Measurements from ENCODE around the gene DNAAF8. TPM values are rescaled to one million over a fixed set of nuclear protein-coding genes. Genes with fewer than 3 reads are reported as not detected.
A peak's percentile ranks its signal among the peaks of the same experiment; 100 is the strongest.

The DNAAF8 gene
- total and polyA plus RNA-seq, 2 of the 4 experiments (the other 2 are of a cell fraction): 0.54 to 1.7 TPM

- H2BK120ac ChIP-seq (ENCODE audit: low read depth, low read length): no peak overlapping the region
- no peak overlapping the region for H3K27ac ChIP-seq (ENCODE audit: insufficient read depth, low read length)
- H3K27me3 ChIP-seq (ENCODE audit: control insufficient read depth, insufficient read depth, low read length): no peaks in the 10 kb centered on the region
- no peak overlapping the region for H3K9ac ChIP-seq (ENCODE audit: low read depth, low read length)
- peaks cover 3% of the 10 kb centered on the region; the same call in 1 of the 2 replicates for H4K20me1 ChIP-seq (ENCODE audit: insufficient read depth, low read length)
- ATAC-seq (ENCODE audit: low read depth): no peak
- ChIA-PET POLR2A (ENCODE audit: unreplicated experiment) (no interaction called here), CTCF (no interaction called here)
- no peak overlapping the region for H3K4ac ChIP-seq (ENCODE audit: low read depth, low read length)
- H3K9me1 ChIP-seq (ENCODE audit: insufficient read depth, low read length): peaks cover 4% of the 10 kb centered on the region; the same call in 1 of the 2 replicates
- no peaks in the 10 kb centered on the region for H3K9me3 ChIP-seq (ENCODE audit: control insufficient read depth, insufficient read depth, low read length)
- no peaks in the 10 kb centered on the region for H3K4me1 ChIP-seq (ENCODE audit: control insufficient read depth, insufficient read depth, low read length)
- no peak overlapping the region for H3K56ac ChIP-seq (ENCODE audit: extremely low read depth, insufficient read depth, low read length)
- no peak overlapping the region; the same call in 1 of the 2 replicates for H3K23ac ChIP-seq (ENCODE audit: low read depth, low read length)
- no peak overlapping the region for H3K4me2 ChIP-seq (ENCODE audit: low read depth, low read length)
- dilution Hi-C loops (cut with HindIII; ENCODE audit: low sequenced_read_pairs, unreplicated experiment): no loop called here
- BruUV-seq (replicated peaks): no TSS peak
- peaks cover 19 to 54% of the 10 kb centered on the region in 2 experiments for H3K79me1 ChIP-seq (ENCODE audit: low read depth in 1 of 2, low read length in 2 of 2)
- DNase-seq: no peak
- no peak overlapping the region for H2AFZ ChIP-seq (replicated peaks; ENCODE audit: low read length, poor library complexity)
- H3K36me3 ChIP-seq (ENCODE audit: control insufficient read depth, insufficient read depth, low read length): peaks cover 38% of the 10 kb centered on the region
- H2BK20ac ChIP-seq (ENCODE audit: low read depth, low read length): no peak overlapping the region
- no peak overlapping the region for H4K5ac ChIP-seq (ENCODE audit: low read depth, low read length)
- H3K4me3 ChIP-seq (ENCODE audit: insufficient read depth, low read depth, low read length): no peak overlapping the region
- no peak overlapping the region for H4K8ac ChIP-seq (ENCODE audit: low read depth in 2 of 2, low read length in 2 of 2)
- no peak overlapping the region for H2AK5ac ChIP-seq (ENCODE audit: low read depth, low read length)
- no peak overlapping the region for H3K14ac ChIP-seq (replicated peaks; ENCODE audit: low read depth, low read length)
- intact Hi-C loops (cut with micrococcal nuclease): no loop called here
- no peak overlapping the region for H2BK5ac ChIP-seq (ENCODE audit: low read depth, low read length, poor library complexity, severe bottlenecking)
- in situ Hi-C loops (cut with MboI; ENCODE audit: low sequenced_read_pairs): no loop called here
- TF ChIP-seq SMC3 (IDR thresholded peaks at IDR 0.05; ENCODE audit: low read depth, low read length): no peak
- TF ChIP-seq RCOR1 (IDR thresholded peaks at IDR 0.05; ENCODE audit: insufficient replicate concordance, low read length): no peak
- no peak for TF ChIP-seq CEBPB (IDR thresholded peaks at IDR 0.05; ENCODE audit: low read depth, low read length)
- no peak for TF ChIP-seq USF2 (IDR thresholded peaks at IDR 0.05; ENCODE audit: low read depth, low read length)
- TF ChIP-seq MAZ (IDR thresholded peaks at IDR 0.05; ENCODE audit: borderline replicate concordance, low read depth, low read length): no peak
- TF ChIP-seq, protein P1, sequence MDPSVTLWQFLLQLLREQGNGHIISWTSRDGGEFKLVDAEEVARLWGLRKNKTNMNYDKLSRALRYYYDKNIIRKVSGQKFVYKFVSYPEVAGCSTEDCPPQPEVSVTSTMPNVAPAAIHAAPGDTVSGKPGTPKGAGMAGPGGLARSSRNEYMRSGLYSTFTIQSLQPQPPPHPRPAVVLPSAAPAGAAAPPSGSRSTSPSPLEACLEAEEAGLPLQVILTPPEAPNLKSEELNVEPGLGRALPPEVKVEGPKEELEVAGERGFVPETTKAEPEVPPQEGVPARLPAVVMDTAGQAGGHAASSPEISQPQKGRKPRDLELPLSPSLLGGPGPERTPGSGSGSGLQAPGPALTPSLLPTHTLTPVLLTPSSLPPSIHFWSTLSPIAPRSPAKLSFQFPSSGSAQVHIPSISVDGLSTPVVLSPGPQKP (IDR thresholded peaks at IDR 0.05; ENCODE audit: borderline replicate concordance, low read depth, low read length): no peak
- TF ChIP-seq NFE2L2 (IDR thresholded peaks at IDR 0.05; ENCODE audit: low read depth, low read length): no peak
- TF ChIP-seq CHD1 (IDR thresholded peaks at IDR 0.05; ENCODE audit: low read depth, low read length): no peak
- no peak for TF ChIP-seq FOS (IDR thresholded peaks at IDR 0.05; ENCODE audit: low read depth, low read length)
- TF ChIP-seq POLR2A (IDR thresholded peaks at IDR 0.05; ENCODE audit: low read depth, low read length): no peak
- TF ChIP-seq BHLHE40 (IDR thresholded peaks at IDR 0.05; ENCODE audit: low read depth, low read length): no peak
- TF ChIP-seq RAD21 (IDR thresholded peaks at IDR 0.05; ENCODE audit: low read length): no peak
- H2BK15ac ChIP-seq (ENCODE audit: low read depth, low read length): no peak overlapping the region
- H2AK9ac ChIP-seq (replicated peaks; ENCODE audit: low read depth, low read length, poor library complexity): peak overlapping the region; percentile 20
- no peak overlapping the region for H4K91ac ChIP-seq (ENCODE audit: insufficient read depth, low read depth, low read length)
- H3K18ac ChIP-seq (ENCODE audit: low read depth, low read length): no peak overlapping the region
- WGBS, 2 experiments (ENCODE audit: extremely low coverage in 2 of 2, insufficient read length in 1 of 2): 97% methylated on average over 10 of the region's 15 CpGs; no CpG with 5 or more reads in 1 of the 2 experiments
Measured at GRCh38 chr16:4729876-4730275, 4.5 kb upstream of the DNAAF8 start.

Data from IMR-90 (cell line).